Measurements from ENCODE around the gene KRTAP6-1.

Gene KRTAP6-1

GRCh38 chr21:30613836-30614235 lies at the start of gene KRTAP6-1:
Gene KRTAP6-1, minus strand, starts transcription at chr21:30613930. Its CDS starts 26 bp downstream, at chr21:30613904.
- no peak for DNase-seq

- no peak for DNase-seq
Observed at GRCh38 chr21:30652891-30653290, 39.2 kb upstream of the KRTAP6-1 start.

GRCh38 chr21:30646904-30647414 lies 33.2 kb upstream of the KRTAP6-1 start:
- no peak for DNase-seq

GRCh38 chr21:30642564-30642963 lies 28.8 kb upstream of the KRTAP6-1 start, which contains the start of gene KRTAP20-3:
Gene KRTAP20-3, plus strand, starts transcription at chr21:30642864.
- no peak for DNase-seq

- no peak for DNase-seq
Observed at GRCh38 chr21:30638686-30639085, 25.0 kb upstream of the KRTAP6-1 start.

GRCh38 chr21:30634906-30635305 lies 21.2 kb upstream of the KRTAP6-1 start, which contains the start of gene KRTAP20-2:
Gene KRTAP20-2, plus strand, starts transcription at chr21:30635206. Its CDS starts 58 bp downstream, at chr21:30635264.
- no peak for DNase-seq

GRCh38 chr21:30629200-30629599 lies 15.5 kb upstream of the KRTAP6-1 start:
- DNase-seq: no peak

- DNase-seq: no peak
Observed at GRCh38 chr21:30628109-30628508, 14.4 kb upstream of the KRTAP6-1 start.

GRCh38 chr21:30625449-30626165 lies 11.9 kb upstream of the KRTAP6-1 start:
- DNase-seq: no peak

GRCh38 chr21:30623362-30623761 lies 9.6 kb upstream of the KRTAP6-1 start:
- no peak for DNase-seq

- DNase-seq: no peak
Observed at GRCh38 chr21:30620522-30620921, 6.8 kb upstream of the KRTAP6-1 start, which contains the start of gene KRTAP20-4. Gene KRTAP20-4, plus strand, starts transcription at chr21:30620627.

- no peak for DNase-seq
Observed at GRCh38 chr21:30620080-30620479, 6.3 kb upstream of the KRTAP6-1 start.

GRCh38 chr21:30616125-30616524 lies 2.4 kb upstream of the KRTAP6-1 start, which contains the start of gene KRTAP20-1:
Gene KRTAP20-1, plus strand, starts transcription at chr21:30616425. Its CDS starts 30 bp downstream, at chr21:30616455.
- no peak for DNase-seq

- DNase-seq: no peak
Observed at GRCh38 chr21:30615199-30615598, 1.5 kb upstream of the KRTAP6-1 start.

GRCh38 chr21:30612132-30612531 lies 1.6 kb downstream of the KRTAP6-1 start:
- DNase-seq: no peak

GRCh38 chr21:30605968-30606367 lies 7.8 kb downstream of the KRTAP6-1 start:
- no peak for DNase-seq

- DNase-seq: no peak
Observed at GRCh38 chr21:30600787-30601186, 12.9 kb downstream of the KRTAP6-1 start, which contains the start of gene KRTAP22-1. Gene KRTAP22-1, plus strand, starts transcription at chr21:30601087.

- no peak for DNase-seq
Observed at GRCh38 chr21:30598802-30599201, 14.9 kb downstream of the KRTAP6-1 start, which contains the start of gene KRTAP6-2. Gene KRTAP6-2, minus strand, starts transcription at chr21:30598902. Its CDS starts 28 bp downstream, at chr21:30598874.

- DNase-seq: no peak
Observed at GRCh38 chr21:30592140-30592539, 21.6 kb downstream of the KRTAP6-1 start, which contains the start of gene KRTAP6-3. Gene KRTAP6-3, plus strand, starts transcription at chr21:30592440. Its CDS starts 6 bp downstream, at chr21:30592446.

GRCh38 chr21:30590297-30590696 lies 23.4 kb downstream of the KRTAP6-1 start, which contains the start of gene KRTAP22-2:
Gene KRTAP22-2, minus strand, starts transcription at chr21:30590397.
- no peak for DNase-seq

GRCh38 chr21:30582870-30583269 lies 30.9 kb downstream of the KRTAP6-1 start:
- DNase-seq: no peak

GRCh38 chr21:30580132-30580531 lies 33.6 kb downstream of the KRTAP6-1 start:
- no peak for DNase-seq

- DNase-seq: no peak
Observed at GRCh38 chr21:30579346-30579745, 34.4 kb downstream of the KRTAP6-1 start.

GRCh38 chr21:30577766-30578165 lies 36.0 kb downstream of the KRTAP6-1 start:
- no peak for DNase-seq
